Right ventricle myocardium superior (tissue), 1 donor: ENCODE measurements around the gene LCN2. TPM values are rescaled to one million over a fixed set of nuclear protein-coding genes. Genes with fewer than 3 reads are reported as not detected.

Source experiments
- ATAC-seq: fragments of 200-7000 bp; cut with Tn5 transposase; one replicate; pipeline ENCODE4 v1.9.1; 2020; ENCODE audit warnings: mild to moderate bottlenecking; ENCODE audit not compliant: poor library complexity
- DNase-seq: peaks from one replicate; pipeline ENCODE4 v3.0.0-alpha.2; 2020
- intact Hi-C: fragments of 100-400 bp; cut with DNase I; formaldehyde crosslinking; loops from one replicate; pipeline ENCODE4 v1.11.2; 2022
- total RNA-seq: library from RNA; stranded (reverse); fragmentation: NEBNext Ultra II Directional; extraction: Animal tissue kit (Norgen Biotek cat#: 25700); gene quantifications from one replicate; pipeline ENCODE4 v1.2.1, GENCODE V29; 2021
- donor health status: DM: no; HTN: yes; CAD: no; lungs with severe emphysema.

LCN2 gene
- total RNA-seq, 1 donor from 2014 or later, result not detected

GRCh38 chr9:128159784-128160602 is 10.7 kb downstream of the LCN2 start, which contains the start of gene BBLN:
Gene BBLN, plus strand, starts transcription at chr9:128160265. Its CDS starts 143 bp downstream, at chr9:128160408.
- intact Hi-C loops, result no loop called here
- peak; percentile 96 for ATAC-seq
- DNase-seq, result peak; percentile 96

- intact Hi-C loops, result no loop called here
- DNase-seq (no peak), ATAC-seq (peak; percentile 5)
Observed at GRCh38 chr9:128160603-128160987, 11.3 kb downstream of the LCN2 start.

GRCh38 chr9:128161215-128161902 is 12.1 kb downstream of the LCN2 start:
- intact Hi-C loops, result no loop called here
- no peak for DNase-seq
- ATAC-seq, result peak; percentile 6

- intact Hi-C loops, result no loop called here
- peak; percentile 22 for ATAC-seq
- peak; percentile 74 for DNase-seq
Observed at GRCh38 chr9:128162215-128163026, 13.2 kb downstream of the LCN2 start.

- DNase-seq, result peak; percentile 8
- ATAC-seq, result no peak
- intact Hi-C loops, result no loop called here
Observed at GRCh38 chr9:128163027-128163515, 13.8 kb downstream of the LCN2 start.

GRCh38 chr9:128163523-128164306 is 14.5 kb downstream of the LCN2 start:
- intact Hi-C loops, result no loop called here
- peak; percentile 35 for DNase-seq

GRCh38 chr9:128164307-128164885 is 15.1 kb downstream of the LCN2 start:
- no peak for DNase-seq

More at GRCh38 chr9:128163523-128164306, 14.5 kb downstream of the LCN2 start:
- ATAC-seq, result no peak

GRCh38 chr9:128166169-128166568 is 16.9 kb downstream of the LCN2 start:
- DNase-seq (no peak), ATAC-seq (no peak)
- intact Hi-C loops, result no loop called here

More at GRCh38 chr9:128164307-128164885, 15.1 kb downstream of the LCN2 start:
- intact Hi-C loops, result no loop called here
- ATAC-seq, result no peak

GRCh38 chr9:128167209-128167608 is 18.0 kb downstream of the LCN2 start:
- ATAC-seq (no peak), DNase-seq (no peak)
- intact Hi-C loops, result no loop called here

- ATAC-seq (no peak), DNase-seq (no peak)
- intact Hi-C loops, result no loop called here
Observed at GRCh38 chr9:128168731-128169308, 19.6 kb downstream of the LCN2 start.

GRCh38 chr9:128169492-128169891 is 20.2 kb downstream of the LCN2 start:
- intact Hi-C loops, result no loop called here
- DNase-seq (no peak), ATAC-seq (no peak)

GRCh38 chr9:128169925-128170324 is 20.7 kb downstream of the LCN2 start:
- no peak for ATAC-seq
- intact Hi-C loops, result no loop called here
- no peak for DNase-seq

- no peak for DNase-seq
- ATAC-seq, result no peak
Observed at GRCh38 chr9:128174062-128174461, 24.8 kb downstream of the LCN2 start.

GRCh38 chr9:128175102-128175563 is 25.9 kb downstream of the LCN2 start:
- DNase-seq (no peak), ATAC-seq (no peak)
- intact Hi-C loops, result no loop called here

More at GRCh38 chr9:128174062-128174461, 24.8 kb downstream of the LCN2 start:
- intact Hi-C loops, result no loop called here

- intact Hi-C loops, result no loop called here
- ATAC-seq, result no peak
Observed at GRCh38 chr9:128175726-128176125, 26.5 kb downstream of the LCN2 start.

GRCh38 chr9:128178806-128179431 is 29.7 kb downstream of the LCN2 start:
- intact Hi-C loops, result no loop called here
- DNase-seq (no peak), ATAC-seq (no peak)

More at GRCh38 chr9:128175726-128176125, 26.5 kb downstream of the LCN2 start:
- DNase-seq, result no peak

GRCh38 chr9:128180001-128180400 is 30.7 kb downstream of the LCN2 start:
- no peak for ATAC-seq
- no peak for DNase-seq
- intact Hi-C loops, result no loop called here
